ENCODE measurements around the gene RIMBP2.
"Not testable (repeated sequence)": the region's sequence is repeated elsewhere in the genome, so short reads cannot be mapped to it uniquely, and the experiment has no call there.

Gene RIMBP2

GRCh38 chr12:130705178-130705822 lies 10.8 kb downstream of the RIMBP2 start:
- no peak for DNase-seq

- DNase-seq = no peak
These were observed 11.5 kb downstream of the RIMBP2 start for GRCh38 chr12:130704606-130705005.

GRCh38 chr12:130703733-130704375 lies 12.2 kb downstream of the RIMBP2 start:
- DNase-seq = no peak

- no peak for DNase-seq
These were observed 12.9 kb downstream of the RIMBP2 start for GRCh38 chr12:130702966-130703732.

- DNase-seq = no peak
These were observed 14.7 kb downstream of the RIMBP2 start for GRCh38 chr12:130701402-130701744.

GRCh38 chr12:130700492-130701401 lies 15.4 kb downstream of the RIMBP2 start:
- no peak for DNase-seq

GRCh38 chr12:130698106-130698505 lies 18.0 kb downstream of the RIMBP2 start:
- no peak for DNase-seq

GRCh38 chr12:130696379-130697100 lies 19.6 kb downstream of the RIMBP2 start:
- DNase-seq = no peak

- no peak for DNase-seq
These were observed 21.0 kb downstream of the RIMBP2 start for GRCh38 chr12:130695061-130695460.

- no peak for DNase-seq
These were observed 26.4 kb downstream of the RIMBP2 start for GRCh38 chr12:130689408-130690405.

GRCh38 chr12:130688999-130689398 lies 27.1 kb downstream of the RIMBP2 start:
- DNase-seq = not testable (repeated sequence)

GRCh38 chr12:130687796-130688778 lies 28.0 kb downstream of the RIMBP2 start:
- DNase-seq = no peak

GRCh38 chr12:130687190-130687589 lies 28.9 kb downstream of the RIMBP2 start:
- no peak for DNase-seq

GRCh38 chr12:130686511-130686991 lies 29.5 kb downstream of the RIMBP2 start:
- DNase-seq = peak; percentile 83

GRCh38 chr12:130685850-130686249 lies 30.2 kb downstream of the RIMBP2 start:
- DNase-seq = no peak

- no peak for DNase-seq
These were observed 30.8 kb downstream of the RIMBP2 start for GRCh38 chr12:130685250-130685787.

GRCh38 chr12:130683811-130684210 lies 32.3 kb downstream of the RIMBP2 start:
- DNase-seq = no peak

- DNase-seq = no peak
These were observed 33.0 kb downstream of the RIMBP2 start for GRCh38 chr12:130683080-130683479.

GRCh38 chr12:130680451-130680990 lies 35.6 kb downstream of the RIMBP2 start:
- no peak for DNase-seq

All from DMS 273 treated with DMSO at 0.1 percent for 48 hours (cell line).